ENCODE data around the gene MCU. TPM values are rescaled to one million over a fixed set of nuclear protein-coding genes. Genes with fewer than 3 reads are reported as not detected.
"Not testable (repeated sequence)": the region's sequence is repeated elsewhere in the genome, so short reads cannot be mapped to it uniquely, and the experiment has no call there.

The MCU gene
- total RNA-seq, 4 donors from 2014 or later, result 17.6 to 24.9 (median 20.3) TPM

- Histone ChIP-seq H3K4me1 (no peaks in the 10 kb centered on the region), H3K9me3 (no peaks in the 10 kb centered on the region), H3K27me3 (no peaks in the 10 kb centered on the region), H3K27ac (no peak overlapping the region), H3K4me3 (no peak overlapping the region), H3K36me3 (no peaks in the 10 kb centered on the region)
- 85 to 89% methylated on average over 4 of the region's 4 CpGs for WGBS, 2 donors (ENCODE audit: low coverage in 1 of 2)
- no peak for TF ChIP-seq POLR2AphosphoS5 (IDR thresholded peaks at IDR 0.05)
- no peak for TF ChIP-seq EP300 (IDR thresholded peaks at IDR 0.05)
- TF ChIP-seq, protein P1, sequence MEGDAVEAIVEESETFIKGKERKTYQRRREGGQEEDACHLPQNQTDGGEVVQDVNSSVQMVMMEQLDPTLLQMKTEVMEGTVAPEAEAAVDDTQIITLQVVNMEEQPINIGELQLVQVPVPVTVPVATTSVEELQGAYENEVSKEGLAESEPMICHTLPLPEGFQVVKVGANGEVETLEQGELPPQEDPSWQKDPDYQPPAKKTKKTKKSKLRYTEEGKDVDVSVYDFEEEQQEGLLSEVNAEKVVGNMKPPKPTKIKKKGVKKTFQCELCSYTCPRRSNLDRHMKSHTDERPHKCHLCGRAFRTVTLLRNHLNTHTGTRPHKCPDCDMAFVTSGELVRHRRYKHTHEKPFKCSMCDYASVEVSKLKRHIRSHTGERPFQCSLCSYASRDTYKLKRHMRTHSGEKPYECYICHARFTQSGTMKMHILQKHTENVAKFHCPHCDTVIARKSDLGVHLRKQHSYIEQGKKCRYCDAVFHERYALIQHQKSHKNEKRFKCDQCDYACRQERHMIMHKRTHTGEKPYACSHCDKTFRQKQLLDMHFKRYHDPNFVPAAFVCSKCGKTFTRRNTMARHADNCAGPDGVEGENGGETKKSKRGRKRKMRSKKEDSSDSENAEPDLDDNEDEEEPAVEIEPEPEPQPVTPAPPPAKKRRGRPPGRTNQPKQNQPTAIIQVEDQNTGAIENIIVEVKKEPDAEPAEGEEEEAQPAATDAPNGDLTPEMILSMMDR (IDR thresholded peaks at IDR 0.05), result no peak
- no peak for TF ChIP-seq POLR2A (IDR thresholded peaks at IDR 0.05)
- ATAC-seq, result no peak
Measured at GRCh38 chr10:72679838-72680241, 12.1 kb upstream of the MCU start.

DNA sequence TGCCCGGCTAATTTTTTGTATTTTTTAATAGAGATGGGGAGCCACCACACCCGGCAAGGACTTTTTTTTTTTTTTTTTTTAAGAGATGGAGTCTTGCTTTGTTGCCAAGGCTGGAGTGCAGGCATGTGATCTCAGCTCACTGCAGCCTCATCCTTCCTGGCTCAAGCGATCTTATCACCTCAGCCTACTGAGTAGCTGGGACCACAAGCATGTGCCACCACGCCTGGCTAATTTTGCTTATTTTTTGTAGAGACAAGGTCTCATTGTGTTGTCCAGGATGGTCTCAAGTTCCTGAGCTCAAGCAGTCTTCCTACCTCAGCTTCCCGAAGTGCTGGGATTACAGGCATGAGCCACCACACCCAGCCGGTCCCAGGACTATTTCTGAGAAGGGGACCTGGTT lies 9.3 kb upstream of the MCU start:
- no peak for ATAC-seq
- Histone ChIP-seq H3K4me1 (no peaks in the 10 kb centered on the region), H3K36me3 (no peaks in the 10 kb centered on the region), H3K27ac (no peak overlapping the region), H3K27me3 (no peaks in the 10 kb centered on the region), H3K9me3 (no peaks in the 10 kb centered on the region), H3K4me3 (no peak overlapping the region)
- WGBS, 2 donors (ENCODE audit: low coverage in 1 of 2), result 64 to 71% methylated on average over 2 to 6 of the region's 6 CpGs
- TF ChIP-seq POLR2AphosphoS5 (IDR thresholded peaks at IDR 0.05), result no peak
- TF ChIP-seq EP300 (IDR thresholded peaks at IDR 0.05), result no peak
- TF ChIP-seq, protein P1 (IDR thresholded peaks at IDR 0.05), result no peak
- TF ChIP-seq POLR2A (IDR thresholded peaks at IDR 0.05), result no peak

GRCh38 chr10:72685264-72685921 lies 6.5 kb upstream of the MCU start:
- no peak for ATAC-seq
- H3K4me1 ChIP-seq, result no peaks in the 10 kb centered on the region
- no peaks in the 10 kb centered on the region for H3K27me3 ChIP-seq
- no peak overlapping the region for H3K4me3 ChIP-seq
- no peak overlapping the region for H3K27ac ChIP-seq
- 81 to 86% methylated on average over 6 to 7 of the region's 7 CpGs for WGBS, 2 donors (ENCODE audit: low coverage in 1 of 2)
- no peaks in the 10 kb centered on the region for H3K36me3 ChIP-seq
- TF ChIP-seq EP300 (IDR thresholded peaks at IDR 0.05) (no peak), POLR2AphosphoS5 (IDR thresholded peaks at IDR 0.05) (no peak), POLR2A (IDR thresholded peaks at IDR 0.05) (no peak)
- TF ChIP-seq, protein P1 (IDR thresholded peaks at IDR 0.05), result no peak
- H3K9me3 ChIP-seq, result no peaks in the 10 kb centered on the region

GRCh38 chr10:72686430-72686829 lies 5.5 kb upstream of the MCU start:
- H3K9me3 ChIP-seq, ATAC-seq, H3K27me3 ChIP-seq, H3K36me3 ChIP-seq, H3K4me1 ChIP-seq, H3K27ac ChIP-seq, H3K4me3 ChIP-seq: not testable (repeated sequence)
- 86 to 87% methylated on average over 6 to 7 of the region's 8 CpGs for WGBS, 2 donors (ENCODE audit: low coverage in 1 of 2)

DNA sequence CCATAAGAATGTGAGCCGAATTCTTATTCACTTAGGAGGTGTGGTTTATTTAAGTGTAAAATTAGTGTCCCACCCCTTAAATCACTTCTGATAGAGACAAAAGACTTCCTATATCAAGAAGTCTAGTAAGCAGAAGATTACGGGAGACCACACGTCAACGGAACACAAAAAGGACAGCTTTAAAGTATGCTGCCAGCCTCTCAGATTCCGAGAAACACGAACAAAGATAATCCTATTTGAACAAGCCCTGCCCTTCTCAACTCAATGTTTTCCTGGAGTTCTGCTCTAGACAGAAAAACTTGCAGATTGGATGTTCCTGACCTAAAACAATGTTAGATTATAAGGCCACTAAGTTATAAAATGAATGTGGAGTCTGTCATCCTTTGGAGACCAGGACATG lies 4.9 kb upstream of the MCU start:
- Histone ChIP-seq H3K27me3 (no peaks in the 10 kb centered on the region), H3K27ac (no peak overlapping the region), H3K4me1 (peaks cover 0 to 5% (median 0%) of the 10 kb centered on the region in 3 donors), H3K4me3 (no peak overlapping the region), H3K36me3 (no peaks in the 10 kb centered on the region), H3K9me3 (no peaks in the 10 kb centered on the region)
- TF ChIP-seq EP300 (IDR thresholded peaks at IDR 0.05) (no peak), POLR2A (IDR thresholded peaks at IDR 0.05) (no peak), POLR2AphosphoS5 (IDR thresholded peaks at IDR 0.05) (no peak)
- TF ChIP-seq, protein P1 (IDR thresholded peaks at IDR 0.05), result no peak
- no peak for ATAC-seq
- 77 to 84% methylated on average over 5 to 6 of the region's 6 CpGs for WGBS, 2 donors (ENCODE audit: low coverage in 1 of 2)

Measured in gastroesophageal sphincter (tissue), 4 donors.